ENCODE measurements around the gene ANKFN1.

GRCh38 chr17:56367366-56367765 lies 214.1 kb downstream of the ANKFN1 start:
- no peak for TF ChIP-seq CTCF (IDR thresholded peaks at IDR 0.05)
- TF ChIP-seq POLR2A (IDR thresholded peaks at IDR 0.05) = no peak
